H1 (cell line): ENCODE results near the gene ATG2B. TPM values are rescaled to one million over a fixed set of nuclear protein-coding genes. Genes with fewer than 3 reads are reported as not detected.

Experiments
- CTCF ChIA-PET: fragments of 300-600 bp; sonication (Branson Sonifier 250); formaldehyde crosslinking; loops from one replicate; lab custom pipeline; 2021; ENCODE audit not compliant: partially characterized antibody; lab: Charles Lee
- POLR2A ChIA-PET: fragments of 300-600 bp; sonication (Branson Sonifier 250); formaldehyde crosslinking; loops from one replicate; lab custom pipeline; 2021; ENCODE audit warnings: inconsistent platforms; ENCODE audit not compliant: partially characterized antibody; lab: Charles Lee
- DNase-seq, 2 experiments: peaks; one replicate each; pipeline versions ENCODE4 v3.0.0 to v3.0.0-alpha.2; 2010 to 2022; ENCODE audit warnings: low spot score in 2 of 2, low read depth in 1 of 2, mixed read lengths in 1 of 2
- FAIRE-seq: peaks from 2 replicates; lab custom pipeline; 2011; peaks lifted over from hg19 to GRCh38; lab: Jason Lieb, UNC
- H2AFZ ChIP-seq: 2 replicates; pipeline ENCODE4 v1.8.1; 2012; ENCODE audit warnings: low read length, inconsistent platforms
- H2AK5ac ChIP-seq: 2 replicates; pipeline ENCODE4 v1.6.1; 2013; ENCODE audit warnings: low read depth, low read length
- H2BK120ac ChIP-seq: replicated peaks from 2 replicates; pipeline ENCODE3; 2013; ENCODE audit warnings: low read depth, low read length, inconsistent platforms
- H2BK12ac ChIP-seq: 2 replicates; pipeline ENCODE4 v1.6.1; 2013; ENCODE audit warnings: low read depth, low read length
- H2BK15ac ChIP-seq: 2 replicates; pipeline ENCODE4 v1.6.1; 2013; ENCODE audit warnings: low read length
- H2BK20ac ChIP-seq: 2 replicates; pipeline ENCODE4 v1.6.1; 2013; ENCODE audit warnings: low read length
- H2BK5ac ChIP-seq: 2 replicates; pipeline ENCODE4 v1.6.1; 2013; ENCODE audit warnings: low read depth, low read length
- H3K14ac ChIP-seq: 2 replicates; pipeline ENCODE4 v1.6.1; 2013; ENCODE audit warnings: inconsistent platforms; ENCODE audit not compliant: insufficient read length
- H3K18ac ChIP-seq: 2 replicates; pipeline ENCODE4 v1.6.1; 2013; ENCODE audit warnings: low read length; ENCODE audit errors: extremely low read depth
- H3K23ac ChIP-seq: 2 replicates; pipeline ENCODE4 v1.6.1; 2013; ENCODE audit warnings: inconsistent platforms; ENCODE audit not compliant: insufficient read length
- H3K23me2 ChIP-seq: 2 replicates; pipeline ENCODE4 v1.6.1; 2013; ENCODE audit warnings: low read depth, low read length
- H3K27ac ChIP-seq: 2 replicates; pipeline ENCODE4 v1.6.1; 2011; ENCODE audit warnings: low read depth, low read length, inconsistent platforms
- H3K27me3 ChIP-seq, 4 experiments: replicated peaks in 1 of 4; 1 replicate in 1 of 4; 2 replicates in 3 of 4; pipeline versions ENCODE4 v1.6.1 to v1.8.1; 2011 to 2013; ENCODE audit warnings: low read length in 3 of 4, mild to moderate bottlenecking in 3 of 4, inconsistent platforms in 2 of 4, mixed read lengths in 2 of 4, moderate library complexity in 1 of 4; ENCODE audit not compliant: control insufficient read depth in 3 of 4, insufficient read depth in 3 of 4; ENCODE audit errors: extremely low read depth in 1 of 4
- H3K36me3 ChIP-seq, 4 experiments: 2 replicates each; pipeline versions ENCODE4 v1.6.1 to v1.8.1; 2011 to 2013; ENCODE audit warnings: mild to moderate bottlenecking in 4 of 4, low read length in 3 of 4, moderate library complexity in 2 of 4, control low read depth in 1 of 4, inconsistent platforms in 1 of 4; ENCODE audit not compliant: insufficient read depth in 4 of 4, control insufficient read depth in 2 of 4
- H3K4ac ChIP-seq: replicated peaks from 2 replicates; pipeline ENCODE3; 2013; ENCODE audit warnings: low read length, low read depth, mixed read lengths, inconsistent platforms; ENCODE audit not compliant: insufficient read length
- H3K4me1 ChIP-seq, 4 experiments: replicated peaks in 1 of 4; 1 replicate in 1 of 4; 2 replicates in 3 of 4; pipeline versions ENCODE4 v1.6.1 to v1.8.1; 2011 to 2013; ENCODE audit warnings: low read length in 3 of 4, inconsistent platforms in 2 of 4, mixed read lengths in 1 of 4; ENCODE audit not compliant: insufficient read depth in 4 of 4, control insufficient read depth in 3 of 4
- H3K4me2 ChIP-seq, 2 experiments: 2 replicates each; pipeline versions ENCODE4 v1.6.1 to v1.8.1; 2011 to 2013; ENCODE audit warnings: low read depth in 2 of 2, low read length in 2 of 2, control low read depth in 1 of 2, inconsistent platforms in 1 of 2, mild to moderate bottlenecking in 1 of 2; ENCODE audit not compliant: insufficient read depth in 1 of 2
- H3K4me3 ChIP-seq, 4 experiments: fragments of 200-600, 300-600 bp in 1 of 4; sonication (generic), shearing (Covaris generic), sonication (Bioruptor Twin) in 1 of 4; 2 replicates each; pipeline versions ENCODE4 v1.5.1 to v1.8.1; 2011 to 2016; ENCODE audit warnings: low read length in 4 of 4, low read depth in 3 of 4, control low read depth in 2 of 4, inconsistent platforms in 2 of 4, mild to moderate bottlenecking in 2 of 4, mixed read lengths in 1 of 4, moderate library complexity in 1 of 4; ENCODE audit not compliant: insufficient read depth in 2 of 4; ENCODE audit errors: extremely low read depth in 1 of 4
- H3K56ac ChIP-seq: replicated peaks from 2 replicates; pipeline ENCODE3; 2013; ENCODE audit warnings: low read depth, mild to moderate bottlenecking, mixed read lengths, low read length, inconsistent platforms; ENCODE audit not compliant: insufficient read length
- H3K79me1 ChIP-seq: 2 replicates; pipeline ENCODE4 v1.6.1; 2013; ENCODE audit warnings: low read depth, low read length, control low read depth
- H3K79me2 ChIP-seq, 2 experiments: 2 replicates each; pipeline versions ENCODE4 v1.6.1 to v1.8.1; 2012 to 2013; ENCODE audit warnings: low read length in 2 of 2, mild to moderate bottlenecking in 2 of 2, inconsistent platforms in 1 of 2; ENCODE audit not compliant: insufficient read depth in 2 of 2, control insufficient read depth in 1 of 2
- H3K9ac ChIP-seq, 4 experiments: replicated peaks in 1 of 4; 1 replicate in 1 of 4; 2 replicates in 3 of 4; pipeline versions ENCODE4 v1.6.1 to v1.8.1; 2011 to 2013; ENCODE audit warnings: low read depth in 3 of 4, low read length in 3 of 4, control low read depth in 2 of 4, mild to moderate bottlenecking in 2 of 4, moderate library complexity in 2 of 4, inconsistent platforms in 1 of 4; ENCODE audit errors: extremely low read depth in 1 of 4
- H3K9me3 ChIP-seq, 2 experiments: 2 replicates each; pipeline versions ENCODE4 v1.6.1 to v1.8.1; 2012 to 2013; ENCODE audit warnings: mild to moderate bottlenecking in 2 of 2, moderate library complexity in 2 of 2, control low read depth in 1 of 2, inconsistent platforms in 1 of 2, low read depth in 1 of 2, low read length in 1 of 2, mixed read lengths in 1 of 2; ENCODE audit not compliant: insufficient read depth in 2 of 2
- H4K20me1 ChIP-seq, 2 experiments: replicated peaks in 1 of 2; 2 replicates each; pipeline versions ENCODE3 to v1.8.1; 2011 to 2013; ENCODE audit warnings: inconsistent platforms in 2 of 2, low read length in 2 of 2, mild to moderate bottlenecking in 1 of 2; ENCODE audit not compliant: insufficient read depth in 2 of 2, control insufficient read depth in 1 of 2
- H4K5ac ChIP-seq: 2 replicates; pipeline ENCODE4 v1.6.1; 2013; ENCODE audit warnings: low read length, low read depth, mixed read lengths, inconsistent platforms; ENCODE audit not compliant: insufficient read length
- H4K8ac ChIP-seq: 2 replicates; pipeline ENCODE4 v1.8.0; 2013; ENCODE audit warnings: mild to moderate bottlenecking, moderate library complexity, low read length, inconsistent platforms; ENCODE audit not compliant: insufficient read depth; ENCODE audit errors: extremely low read depth
- H4K91ac ChIP-seq: replicated peaks from 2 replicates; pipeline ENCODE3; 2013; ENCODE audit warnings: low read length, mixed read lengths, inconsistent platforms; ENCODE audit not compliant: insufficient read length
- CBX5 ChIP-seq: fragments of 300-800, 300-1000 bp; sonication (generic); IDR thresholded peaks from 2 replicates; pipeline ENCODE4 v1.7.1; 2016; ENCODE audit warnings: antibody characterized with exemption, low read length, low read depth
- POLR2A ChIP-seq, 2 experiments: IDR thresholded peaks; 1 replicate in 1 of 2; 2 replicates in 1 of 2; pipeline ENCODE4 v1.6.1; 2011; ENCODE audit warnings: low read depth in 2 of 2, low read length in 2 of 2, mild to moderate bottlenecking in 2 of 2; ENCODE audit errors: control extremely low read depth in 1 of 2
- POU5F1 ChIP-seq: IDR thresholded peaks from 2 replicates; pipeline ENCODE4 v1.6.1; 2011; ENCODE audit warnings: low read depth, mild to moderate bottlenecking, low read length, moderate library complexity
- SIN3A ChIP-seq, 2 experiments: IDR thresholded peaks in 1 of 2; conservative IDR thresholded peaks in 1 of 2; 2 replicates each; pipeline ENCODE4 v1.6.1; 2011 to 2012; ENCODE audit warnings: low read length in 2 of 2, improper control_type of control experiment in 1 of 2, low read depth in 1 of 2, mild to moderate bottlenecking in 1 of 2
- SP2 ChIP-seq: IDR thresholded peaks from 2 replicates; pipeline ENCODE4 v1.6.1; 2012; ENCODE audit warnings: mild to moderate bottlenecking, low read length, inconsistent platforms
- SP4 ChIP-seq: IDR thresholded peaks from 2 replicates; pipeline ENCODE4 v1.6.1; 2012; ENCODE audit warnings: low read length, inconsistent platforms
- SUZ12 ChIP-seq: fragments of 200-600 bp; sonication (generic); IDR thresholded peaks from 2 replicates; pipeline ENCODE4 v1.6.1; 2012; ENCODE audit warnings: mild to moderate bottlenecking, inconsistent platforms, low read length, moderate library complexity, mixed read lengths
- TAF7 ChIP-seq: optimal IDR thresholded peaks from 2 replicates; pipeline ENCODE3; 2011; ENCODE audit warnings: low read depth, mild to moderate bottlenecking, inconsistent platforms, low read length, moderate library complexity, borderline replicate concordance
- YY1 ChIP-seq: IDR thresholded peaks from 2 replicates; pipeline ENCODE4 v1.6.1; 2011; ENCODE audit warnings: low read depth, mild to moderate bottlenecking, low read length
- WGBS, 2 experiments: shearing (Covaris generic) in 1 of 2; methylation state at CpG; one replicate each; pipeline versions ENCODE4 v1.1.6 to v1.1.7; 2013 to 2015; ENCODE audit warnings: low lambda C conversion rate in 2 of 2, mixed read lengths in 2 of 2, inconsistent platforms in 1 of 2, low coverage in 1 of 2, missing lambda C conversion rate in 1 of 2; ENCODE audit not compliant: insufficient replicate concordance in 2 of 2, insufficient coverage in 1 of 2, insufficient read length in 1 of 2; ENCODE audit errors: extremely low coverage in 1 of 2, missing lambda C conversion rate in 1 of 2; 5-methylcytosine and 5-hydroxymethylcytosine counted together
- polyA plus RNA-seq, 7 experiments: library from polyadenylated mRNA; depleted of rRNA in 3 of 7; stranded (reverse) in 5 of 7; unstranded in 2 of 7; fragments of >200 nt in 5 of 7; fragments of 200-250 nt in 2 of 7; gene quantifications; 1 replicate in 5 of 7; 2 replicates in 1 of 7; 4 replicates in 1 of 7; pipeline versions ENCODE4 v1.2.1 to v1.2.3, GENCODE V29; 2011 to 2013; ENCODE audit warnings: missing spikeins in 2 of 7, mixed read lengths in 2 of 7
- total RNA-seq: library from RNA; stranded (reverse); fragmentation: NEBNext Ultra II Directional; extraction: Animal tissue kit (Norgen Biotek cat#: 25700); gene quantifications from 2 replicates; pipeline ENCODE4 v1.2.1, GENCODE V29; 2021

The ATG2B gene
- total and polyA plus RNA-seq, 2 of the 8 experiments (the other 6 are each of a cell fraction or from before 2014, with no cell fraction given), result 4.6 to 14.4 TPM

GRCh38 chr14:96271421-96271762 lies 91.7 kb downstream of the ATG2B start:
- Histone ChIP-seq H2BK12ac (no peak overlapping the region), H2BK15ac (no peak overlapping the region), H3K36me3 (no peaks in the 10 kb centered on the region), H3K27me3 (no peaks in the 10 kb centered on the region), H3K79me2 (no peaks in the 10 kb centered on the region), H4K20me1 (no peaks in the 10 kb centered on the region), H3K23me2 (no peaks in the 10 kb centered on the region), H3K4me3 (no peak overlapping the region), H4K91ac (no peak overlapping the region), H3K79me1 (no peaks in the 10 kb centered on the region), H3K56ac (no peak overlapping the region), H3K9ac (no peak overlapping the region), H3K4ac (no peak overlapping the region), H3K4me1 (no peaks in the 10 kb centered on the region), H3K18ac (no peak overlapping the region), H2AK5ac (no peak overlapping the region), H3K9me3 (0 out of 4 replicates have a peak, but pooled peaks cover 0 to 4% of the 10 kb centered on the region in 2 experiments), H2AFZ (no peak overlapping the region), H3K23ac (no peak overlapping the region), H2BK120ac (no peak overlapping the region), H2BK5ac (no peak overlapping the region), H4K5ac (no peak overlapping the region), H2BK20ac (no peak overlapping the region), H3K14ac (no peak overlapping the region), H4K8ac (no peak overlapping the region), H3K27ac (no peak overlapping the region), H3K4me2 (no peak overlapping the region)
- ChIA-PET CTCF (interaction anchor here (1.0 to 12.6 kb wide), 4 partner anchors 10 to 168 kb away, joined by 3 to 268 read pairs (median 24); no protein-coding TSS in a partner anchor), POLR2A (no interaction called here)
- no peak for TF ChIP-seq YY1
- TF ChIP-seq CBX5, result no peak
- no peak for TF ChIP-seq TAF7
- TF ChIP-seq SUZ12, result no peak
- no peak for TF ChIP-seq POLR2A (IDR thresholded peaks at IDR 0.05; ENCODE audit: control extremely low read depth in 1 of 2, low read depth in 2 of 2, low read length in 2 of 2)
- TF ChIP-seq SIN3A (conservative IDR thresholded peaks at IDR 0.05 in 1 of 2, IDR thresholded peaks at IDR 0.05 in 1 of 2; ENCODE audit: low read depth in 1 of 2, low read length in 2 of 2), result no peak
- no peak for TF ChIP-seq SP4
- TF ChIP-seq POU5F1, result no peak
- no peak for TF ChIP-seq SP2
- DNase-seq, result no peak
- FAIRE-seq, result no peak
- WGBS, 2 experiments, result 86% methylated on average over 1 of the region's 1 CpG; no CpG with 5 or more reads in 1 of the 2 experiments
